Hematopoietic multipotent progenitor cell treated with erythropoietin and hydrocortisone succinate and interleukin-3 and kit ligand, for 4 days (in vitro differentiated cells): ENCODE measurements around the gene EFNA1.
"Not testable (repeated sequence)": the region's sequence is repeated elsewhere in the genome, so short reads cannot be mapped to it uniquely, and the experiment has no call there.

Source experiments
- DNase-seq: peaks from one replicate; pipeline ENCODE4 v3.0.0-alpha.2; 2015

The EFNA1 gene

DNA sequence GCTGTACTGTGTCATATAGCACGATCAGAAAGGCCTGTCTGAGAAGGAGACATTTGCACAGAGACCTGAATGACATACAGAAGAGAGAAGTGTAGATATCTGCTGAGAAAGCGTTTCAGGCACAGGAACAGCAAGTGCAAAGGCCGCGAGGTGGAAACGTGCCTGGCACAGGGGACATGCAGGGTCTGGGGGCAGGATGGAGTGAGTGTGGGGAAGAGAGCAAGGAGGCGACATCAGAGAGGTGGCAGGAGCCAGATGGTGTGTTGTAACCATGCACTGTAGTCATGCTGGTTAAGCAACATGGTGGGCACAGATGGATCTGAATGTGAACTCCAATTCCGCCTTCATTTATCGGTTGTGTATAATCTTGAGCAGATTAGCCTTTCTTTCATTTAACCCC lies 32.5 kb downstream of the EFNA1 start:
- DNase-seq, result peak; percentile 21

DNA sequence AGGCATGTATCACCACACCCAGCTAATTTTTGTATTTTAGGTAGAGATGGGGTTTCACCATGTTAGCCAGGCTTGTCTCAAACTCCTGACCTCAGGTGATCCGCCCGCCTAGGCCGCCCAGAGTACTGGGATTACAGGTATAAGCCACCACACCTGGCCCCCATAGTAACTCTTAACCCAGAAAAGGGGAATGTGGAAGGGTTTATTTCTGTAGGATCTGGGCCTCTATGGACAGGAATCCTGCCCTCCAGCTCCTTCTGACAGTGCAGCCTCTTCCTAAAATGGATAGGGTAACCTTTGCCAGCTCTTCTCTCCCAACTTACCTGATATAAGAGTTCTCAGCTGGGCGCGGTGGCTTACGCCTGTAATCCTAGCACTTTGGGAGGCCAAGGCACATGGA lies 35.0 kb downstream of the EFNA1 start:
- not testable (repeated sequence) for DNase-seq

DNA sequence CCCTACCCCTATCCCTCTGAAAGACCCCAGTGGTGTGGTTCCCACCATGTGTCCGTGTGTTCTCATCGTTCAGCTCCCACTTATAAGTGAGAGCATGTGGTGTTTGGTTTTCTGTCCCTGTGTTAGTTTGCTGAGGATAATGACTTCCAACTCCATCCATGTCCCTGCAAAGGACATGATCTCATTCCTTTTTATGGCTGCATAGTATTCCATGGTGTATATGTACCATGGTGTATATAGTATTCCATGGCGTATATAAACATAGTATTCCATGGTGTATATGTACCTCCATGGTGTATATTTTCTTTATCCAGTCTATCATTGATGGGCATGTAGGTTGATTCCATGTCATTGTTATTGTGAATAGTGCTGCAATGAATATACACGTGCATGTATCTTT lies 36.1 kb downstream of the EFNA1 start:
- DNase-seq, result not testable (repeated sequence)

DNA sequence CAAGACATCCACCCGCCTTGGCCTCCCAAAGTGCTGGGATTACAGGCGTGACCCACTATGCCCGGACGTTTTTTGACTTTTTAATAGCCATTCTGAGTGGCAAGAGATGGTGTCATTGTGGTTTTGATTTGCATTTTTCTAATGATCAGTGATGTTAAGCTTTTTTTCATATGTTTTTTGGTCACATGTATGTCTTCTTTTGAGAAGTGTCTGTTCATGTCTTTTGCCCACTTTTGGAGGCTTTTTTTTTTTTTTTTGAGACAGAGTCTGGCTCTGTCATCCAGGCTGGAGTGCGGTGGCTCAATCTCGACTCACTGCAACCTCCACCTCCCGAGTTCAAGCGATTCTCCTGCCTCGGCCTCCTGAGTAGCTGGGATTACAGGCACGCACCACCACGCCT lies 36.9 kb downstream of the EFNA1 start:
- not testable (repeated sequence) for DNase-seq

DNA sequence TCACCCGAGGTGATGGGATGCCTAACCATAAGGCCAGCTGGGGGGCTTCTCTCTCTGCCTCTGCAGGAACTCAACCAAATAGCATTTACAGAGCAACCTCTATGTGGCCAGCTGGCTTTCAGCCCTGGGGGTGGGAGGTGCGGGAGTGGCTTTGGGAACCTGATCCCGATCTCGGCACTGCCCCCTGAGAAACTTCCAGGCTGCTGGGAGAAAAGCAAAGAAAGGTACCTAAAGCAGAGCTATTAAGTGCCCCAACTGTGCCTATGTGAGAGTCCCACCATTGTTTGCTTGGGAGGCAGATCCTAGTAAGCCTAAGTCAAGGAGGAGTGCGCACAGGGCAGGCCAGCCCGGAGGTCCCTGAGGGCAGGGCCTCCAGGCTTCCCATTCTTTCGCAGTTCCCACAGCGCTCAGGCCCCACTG lies 38.4 kb downstream of the EFNA1 start:
- DNase-seq, result no peak

DNA sequence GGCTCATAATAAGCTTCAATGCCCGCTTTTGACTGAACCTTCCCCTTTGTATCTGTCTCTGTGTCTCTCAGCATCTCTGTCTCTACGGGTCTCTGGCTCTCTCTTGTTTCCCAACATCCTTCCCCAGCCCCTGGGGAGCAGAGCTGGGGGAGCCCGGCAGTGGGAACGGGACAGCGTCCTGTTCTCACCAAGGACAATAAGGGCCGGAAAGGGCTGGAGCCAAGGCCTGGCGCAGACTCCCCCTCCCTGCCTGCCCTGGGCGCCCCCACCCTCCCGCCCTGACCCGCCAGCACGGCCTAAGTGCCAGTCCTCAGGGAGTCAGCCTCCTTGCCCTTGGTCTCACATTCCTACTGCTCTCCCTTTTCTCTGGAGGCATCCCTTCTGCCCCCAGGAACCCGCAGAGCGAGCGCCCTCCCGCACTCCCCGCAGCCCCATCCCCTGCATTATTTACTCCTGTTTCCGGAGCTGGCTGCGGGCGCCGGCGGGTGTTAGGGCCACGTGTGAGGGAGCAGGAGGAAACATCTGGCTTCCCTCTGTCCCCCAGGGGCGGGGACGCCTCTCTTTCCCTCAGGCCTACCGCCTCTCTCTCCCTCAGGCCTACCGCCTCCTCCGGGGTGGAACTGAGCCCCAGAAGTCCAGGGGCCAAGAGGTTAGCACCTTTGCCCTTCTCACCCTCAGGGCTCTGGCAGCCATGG lies 38.9 kb downstream of the EFNA1 start:
- DNase-seq, result peak; percentile 87

DNA sequence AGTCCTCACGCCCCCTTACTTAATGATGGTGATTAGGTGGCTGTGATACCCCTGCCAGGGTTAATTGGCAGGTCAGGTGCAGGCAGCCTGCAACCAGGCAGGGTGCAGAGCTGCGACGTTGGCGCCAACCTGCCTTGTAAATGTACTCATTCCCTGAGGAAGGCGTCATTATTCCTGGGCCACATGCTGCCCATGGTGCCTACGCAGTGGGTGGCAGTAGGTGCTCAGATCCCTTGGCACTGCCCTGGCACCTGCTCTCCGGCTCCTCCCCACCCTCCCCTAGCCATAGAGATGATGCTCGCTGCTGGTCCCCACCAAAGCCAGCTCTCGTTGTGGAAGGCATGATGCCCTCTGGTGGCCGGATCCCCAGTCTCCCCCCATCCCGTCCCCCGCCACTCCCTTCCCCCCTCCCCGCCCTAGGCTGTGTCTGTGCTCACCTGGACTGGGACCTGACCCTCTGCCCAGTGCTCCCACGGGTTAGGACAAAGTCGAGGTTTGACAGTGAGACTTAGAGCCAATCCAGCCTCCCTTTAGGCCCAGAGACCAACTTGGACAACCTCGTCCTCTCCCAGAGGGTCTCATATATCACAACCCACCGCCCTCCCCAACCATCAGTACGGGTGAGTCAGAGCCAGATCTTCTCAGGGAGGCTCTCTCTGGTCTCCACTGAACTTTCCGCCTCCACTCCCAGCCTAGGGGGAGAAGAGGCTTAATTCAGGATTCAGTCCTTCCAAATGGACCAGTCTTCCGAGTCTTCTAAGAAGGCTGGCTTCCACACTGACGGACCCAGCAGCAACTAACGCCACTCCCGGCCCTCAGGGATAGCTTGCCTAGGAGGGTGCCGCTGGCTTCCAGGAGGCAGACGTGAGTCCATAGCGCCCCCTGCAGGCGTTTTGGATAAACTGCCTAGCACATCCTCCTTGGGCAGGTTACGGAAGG lies 39.8 kb downstream of the EFNA1 start:
- peak; percentile 96 for DNase-seq

DNA sequence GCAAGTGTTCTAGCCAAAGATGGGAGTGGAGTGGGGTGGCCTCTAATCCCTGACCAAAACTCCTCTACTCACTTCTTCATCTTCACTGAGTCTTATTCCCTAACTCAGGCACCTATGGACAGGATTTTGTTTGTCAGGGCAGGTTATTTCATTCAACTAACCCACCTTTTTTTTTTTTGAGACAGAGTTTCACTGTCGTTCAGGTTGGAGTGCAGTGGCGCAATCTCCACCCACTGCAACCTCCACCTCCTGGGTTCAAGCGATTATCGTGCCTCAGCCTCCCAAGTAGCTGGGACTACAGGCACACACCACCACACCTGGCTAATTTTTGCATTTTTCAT lies 40.4 kb downstream of the EFNA1 start:
- DNase-seq, result not testable (repeated sequence)

DNA sequence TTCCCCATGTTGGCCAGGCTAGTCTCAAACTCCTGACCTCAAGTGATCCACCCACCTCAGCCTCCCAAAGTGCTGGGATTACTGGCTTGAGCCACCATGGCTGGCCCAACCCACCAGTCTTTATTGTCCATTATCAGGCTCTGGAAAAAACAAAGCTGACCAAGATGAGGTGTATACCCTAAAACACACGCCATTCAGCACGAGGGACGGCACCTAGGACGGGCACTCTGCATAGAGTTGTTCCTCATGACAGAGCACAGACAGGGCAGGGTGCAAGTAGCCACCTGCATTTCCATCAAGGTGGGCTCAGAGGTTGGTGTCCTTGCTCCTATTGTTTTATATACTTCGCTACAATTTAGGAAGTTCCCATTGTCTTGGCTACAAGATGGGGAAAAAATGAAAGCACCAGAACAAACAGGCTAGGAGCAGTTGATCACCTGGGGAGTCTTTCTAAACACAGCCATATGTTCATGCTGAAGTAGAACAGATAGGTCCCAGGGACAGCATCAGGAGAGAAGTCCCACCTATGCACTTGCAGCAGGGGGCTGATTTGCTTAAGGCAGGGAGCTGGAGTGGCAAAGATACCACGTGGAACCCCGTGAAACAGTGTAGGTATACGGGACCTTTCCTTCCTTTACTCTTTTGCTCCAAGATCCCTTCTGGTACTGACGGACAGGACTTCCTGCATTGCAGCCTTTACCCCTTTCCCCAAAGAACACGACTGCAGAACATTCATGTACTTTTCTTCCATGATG lies 41.0 kb downstream of the EFNA1 start:
- DNase-seq, result no peak

DNA sequence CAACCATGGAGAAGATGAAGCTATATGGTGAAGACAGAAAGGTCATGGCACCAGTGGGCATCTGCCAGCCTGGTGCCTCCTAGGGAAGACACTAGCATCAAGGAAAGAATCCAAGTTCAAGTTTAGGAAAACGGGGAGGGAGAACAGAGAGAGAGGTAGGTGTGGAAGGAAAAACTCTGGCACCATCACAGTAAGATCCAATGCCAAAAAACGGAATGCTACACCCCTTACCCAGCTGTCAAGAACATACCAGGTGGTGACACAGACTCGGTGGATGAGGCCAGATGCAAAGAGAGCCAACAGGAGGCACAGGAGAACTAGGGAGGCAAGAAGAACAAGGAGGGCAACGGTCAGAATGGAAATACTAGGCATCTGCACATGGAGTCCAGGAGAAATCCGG lies 41.9 kb downstream of the EFNA1 start:
- DNase-seq, result no peak

DNA sequence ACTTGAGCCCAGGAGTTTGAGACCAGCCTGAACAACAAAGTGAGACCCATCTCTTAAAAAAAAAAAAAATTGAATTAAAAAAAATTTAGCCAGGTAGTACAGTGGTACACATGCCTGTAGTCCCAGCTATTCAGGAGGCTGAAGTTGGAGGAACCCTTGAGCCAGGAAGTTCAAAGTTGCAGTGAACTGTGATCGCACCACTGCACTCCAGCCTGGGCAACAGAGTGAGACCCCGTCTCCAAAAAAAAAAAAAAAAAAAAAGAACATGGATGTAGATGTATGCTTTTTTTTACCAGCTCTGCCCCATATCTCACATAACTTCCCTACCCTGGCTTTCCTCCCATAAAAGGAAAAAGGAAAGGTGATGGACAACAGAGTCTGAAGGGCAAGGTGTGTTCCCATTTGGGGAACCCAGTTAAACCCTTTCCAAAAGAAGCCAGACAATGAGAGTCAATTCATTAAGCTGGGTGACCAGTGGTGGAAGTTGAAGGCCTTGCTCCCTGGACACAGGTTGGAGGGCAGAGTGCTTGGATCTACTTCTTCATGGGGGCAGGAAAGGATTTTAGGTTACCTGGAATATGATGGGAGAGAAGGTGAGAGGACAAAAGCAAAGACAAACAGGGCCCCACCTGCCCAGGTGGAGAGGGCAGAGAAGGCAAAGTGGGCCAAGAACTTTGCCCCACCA lies 42.6 kb downstream of the EFNA1 start:
- no peak for DNase-seq

DNA sequence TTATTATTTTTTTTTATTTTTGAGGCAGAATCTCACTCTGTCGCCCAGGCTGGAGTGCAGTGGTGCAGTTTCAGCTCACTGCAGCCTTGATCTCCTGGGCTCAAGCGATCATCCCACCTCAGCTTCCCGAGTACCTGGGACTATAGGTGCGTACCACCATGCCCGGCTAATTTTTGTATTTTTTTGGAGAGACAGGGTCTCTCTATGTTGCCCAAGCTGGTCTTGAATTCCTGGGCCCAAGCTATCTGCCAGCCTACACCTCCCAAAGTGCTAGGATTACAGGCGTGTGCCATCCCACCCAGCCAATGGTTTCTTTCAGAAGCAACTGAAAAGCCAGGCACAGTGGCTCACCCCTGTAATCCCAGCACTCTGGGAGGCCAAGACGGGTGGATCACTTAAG lies 43.1 kb downstream of the EFNA1 start:
- no peak for DNase-seq

DNA sequence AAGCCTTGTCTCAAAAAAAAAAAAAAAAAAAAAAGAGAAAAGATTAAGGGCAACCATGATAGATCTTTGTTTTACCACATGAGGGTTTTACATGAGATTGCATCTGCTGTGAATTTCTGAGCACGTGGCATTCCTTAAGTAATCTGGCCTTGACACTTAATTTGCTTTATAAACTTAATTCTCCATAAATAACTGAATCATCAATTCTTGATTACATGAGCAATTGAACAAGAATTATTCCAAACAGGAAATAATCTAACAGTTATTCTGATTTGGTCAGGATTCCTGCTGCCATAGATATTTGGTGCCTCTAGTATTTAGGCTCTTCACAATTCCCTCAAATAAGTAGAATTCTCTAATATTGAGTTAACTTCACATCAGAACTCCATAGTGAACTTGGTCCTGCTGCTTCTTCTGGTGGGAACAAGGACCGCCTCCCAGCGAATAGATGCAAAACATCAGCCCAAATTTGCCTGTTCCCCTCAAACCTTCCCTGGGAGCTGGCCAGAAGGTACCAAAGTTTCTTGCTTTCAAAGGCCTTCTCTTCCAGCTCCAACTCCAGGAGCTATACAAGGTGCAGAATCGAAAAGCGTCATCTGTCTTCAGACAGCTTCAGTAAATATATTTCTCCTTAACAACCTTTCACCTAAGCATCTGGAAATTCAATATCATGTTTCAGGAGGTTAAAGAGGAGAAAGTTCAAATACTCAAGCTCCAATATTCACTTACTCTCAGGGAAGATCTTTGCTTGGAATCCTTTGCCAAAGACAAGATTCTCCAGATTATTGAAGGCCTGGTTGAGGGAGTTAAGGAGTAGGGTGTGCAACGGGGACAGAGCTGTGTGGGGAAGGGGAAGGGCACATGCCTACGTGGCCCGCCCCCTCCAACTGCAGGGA lies 44.4 kb downstream of the EFNA1 start:
- DNase-seq, result no peak

DNA sequence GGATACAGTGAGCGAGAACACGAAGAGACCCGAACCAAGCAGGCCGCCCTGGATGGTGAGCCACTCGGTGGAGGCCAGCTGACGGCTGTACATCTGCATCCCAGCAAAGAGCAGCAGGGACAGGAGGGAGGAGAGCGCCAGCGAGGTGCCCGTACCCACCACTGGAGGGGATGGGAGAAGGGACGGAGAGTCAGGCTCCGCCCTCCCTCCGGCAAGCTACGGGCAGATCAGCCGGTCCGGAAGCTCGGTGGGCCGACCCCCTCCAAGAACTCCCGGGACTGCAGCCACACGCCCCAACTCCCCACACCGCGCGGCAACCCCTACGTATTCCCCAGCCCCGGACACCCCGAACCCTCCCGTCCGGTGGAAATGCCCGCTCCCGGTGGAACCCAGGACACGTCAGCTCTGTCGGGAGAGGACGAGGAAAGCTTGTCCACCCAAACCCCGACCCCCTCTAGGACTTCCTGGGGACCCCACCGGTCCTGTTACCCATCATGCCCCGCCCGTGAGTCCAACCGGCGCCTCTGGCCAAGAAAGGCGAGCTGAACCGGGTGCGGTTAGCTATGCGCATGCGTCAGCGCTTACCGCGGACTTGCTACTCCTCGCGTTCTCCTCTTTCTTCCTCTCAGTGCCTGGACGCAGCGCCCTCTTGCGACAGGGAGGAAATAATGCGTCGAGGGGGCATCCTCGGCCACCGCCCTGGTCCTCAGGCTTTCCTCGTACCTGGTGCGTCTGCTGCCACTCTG lies 45.2 kb downstream of the EFNA1 start, which contains the start of gene KRTCAP2:
KRTCAP2 (minus strand) TSS at position 573 of the 746 bp plus-strand sequence; CDS start at position 493, 80 bp downstream.
- peak; percentile 99 for DNase-seq

DNA sequence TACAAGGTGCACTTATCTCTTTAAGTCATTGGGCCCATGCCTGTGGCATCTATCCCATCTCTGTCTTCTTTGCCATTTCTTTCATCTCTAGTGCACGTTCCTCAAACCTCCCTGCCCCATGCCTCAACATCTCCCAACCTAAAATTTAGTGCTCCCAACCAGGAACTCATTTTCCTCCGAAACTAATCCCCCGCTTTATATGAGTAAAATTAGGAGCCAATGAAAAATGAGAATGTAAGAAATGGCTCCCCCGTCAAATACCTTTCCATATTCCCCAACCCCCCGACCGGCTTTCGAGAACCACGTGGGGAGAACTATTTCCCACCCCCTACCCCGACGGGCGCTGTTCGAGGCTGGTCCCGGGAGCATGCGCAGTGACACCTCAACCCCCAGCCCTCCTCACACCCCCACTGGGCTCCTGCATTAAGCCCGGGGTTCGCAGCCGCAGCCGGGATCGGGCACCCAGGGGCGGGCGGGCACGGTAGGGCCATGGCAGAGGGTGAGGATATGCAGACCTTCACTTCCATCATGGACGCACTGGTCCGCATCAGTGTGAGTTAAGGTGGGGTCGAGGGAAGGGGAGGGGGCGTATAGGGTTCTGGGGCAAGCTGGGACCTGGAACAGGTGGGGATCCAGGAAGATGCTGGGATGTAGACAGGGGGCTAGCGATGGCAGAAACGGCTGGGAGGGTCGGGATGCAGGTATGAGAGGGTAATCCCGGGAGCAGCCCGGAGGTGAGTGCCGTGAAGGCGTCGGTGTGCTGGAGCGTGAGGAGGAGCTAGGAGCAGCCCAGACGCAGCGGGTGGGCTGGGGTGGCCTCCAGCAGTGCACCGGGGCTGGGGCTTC lies 46.0 kb downstream of the EFNA1 start, which contains the start of gene TRIM46:
TRIM46 (plus strand) TSS at position 372 of the 846 bp plus-strand sequence; CDS start at position 490, 118 bp downstream.
- peak; percentile 81 for DNase-seq

DNA sequence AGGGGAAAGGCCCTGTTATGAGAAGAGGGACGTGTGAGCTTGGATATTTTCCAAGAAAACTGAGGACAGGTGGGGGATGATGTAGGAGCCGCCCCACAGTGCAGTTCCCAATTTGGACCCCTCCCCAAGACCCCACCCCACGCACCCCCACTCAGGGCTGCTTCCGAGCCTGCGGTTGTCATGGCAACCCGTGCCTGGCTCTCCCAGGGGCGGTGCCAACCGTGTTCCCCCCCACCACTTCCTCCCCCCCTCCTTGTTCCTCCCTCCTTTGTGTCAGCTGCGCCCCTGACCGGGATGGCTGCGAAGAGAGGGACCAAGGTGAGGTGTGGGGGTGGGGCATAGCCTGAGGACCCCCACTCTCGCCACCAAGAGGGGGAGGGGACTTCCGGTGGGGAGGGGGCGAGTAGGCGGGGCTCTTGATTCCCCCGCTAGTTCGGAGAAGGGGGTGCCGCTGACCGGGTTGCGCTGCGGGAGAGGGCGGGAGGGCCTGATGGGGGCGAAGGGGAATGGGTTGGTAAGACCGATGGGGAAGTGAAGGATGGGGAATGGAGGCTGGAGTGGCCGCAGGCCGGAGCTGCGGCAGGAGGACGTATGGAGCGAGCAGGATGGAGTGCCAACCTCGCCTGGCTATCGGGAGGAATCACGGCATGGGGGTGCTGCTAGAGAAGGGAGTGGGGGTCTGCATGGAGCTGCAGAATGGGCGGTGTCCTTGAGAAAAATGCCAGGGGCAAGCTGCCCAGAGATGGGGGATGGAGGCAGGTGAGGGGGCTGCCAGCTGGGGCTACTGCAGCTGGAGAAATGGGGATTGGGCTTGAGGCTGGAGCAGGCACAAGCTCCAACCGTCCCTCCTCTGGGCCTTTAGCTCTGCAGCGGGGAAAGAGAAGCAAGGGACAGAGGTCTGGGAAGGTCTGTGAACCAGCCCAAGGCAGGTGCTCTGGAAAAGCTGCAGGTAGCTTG lies 46.9 kb downstream of the EFNA1 start:
- DNase-seq, result peak; percentile 73

DNA sequence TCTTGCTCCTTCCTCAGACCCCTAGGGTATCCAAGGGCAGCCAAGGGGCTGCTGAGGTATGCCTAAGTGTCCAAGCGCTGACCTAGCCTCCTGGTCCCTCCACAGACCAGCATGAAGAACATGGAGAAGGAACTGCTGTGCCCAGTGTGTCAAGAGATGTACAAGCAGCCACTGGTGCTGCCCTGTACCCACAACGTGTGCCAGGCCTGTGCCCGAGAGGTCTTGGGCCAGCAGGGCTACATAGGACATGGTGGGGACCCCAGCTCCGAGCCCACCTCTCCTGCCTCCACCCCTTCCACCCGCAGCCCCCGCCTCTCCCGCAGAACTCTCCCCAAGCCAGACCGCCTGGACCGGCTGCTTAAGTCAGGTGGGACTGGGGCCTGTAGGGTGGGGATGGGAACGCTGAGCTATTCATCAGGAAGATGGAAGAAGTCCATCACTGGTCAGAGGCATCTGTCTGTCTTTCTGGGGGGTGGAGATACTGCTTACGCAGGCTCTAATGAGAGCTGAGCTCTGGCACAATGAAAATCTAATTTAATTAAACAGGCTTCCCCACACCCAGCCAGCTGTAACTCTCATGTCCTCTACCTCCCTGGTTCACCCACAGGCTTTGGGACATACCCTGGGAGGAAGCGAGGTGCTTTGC lies 47.7 kb downstream of the EFNA1 start:
- DNase-seq, result no peak

DNA sequence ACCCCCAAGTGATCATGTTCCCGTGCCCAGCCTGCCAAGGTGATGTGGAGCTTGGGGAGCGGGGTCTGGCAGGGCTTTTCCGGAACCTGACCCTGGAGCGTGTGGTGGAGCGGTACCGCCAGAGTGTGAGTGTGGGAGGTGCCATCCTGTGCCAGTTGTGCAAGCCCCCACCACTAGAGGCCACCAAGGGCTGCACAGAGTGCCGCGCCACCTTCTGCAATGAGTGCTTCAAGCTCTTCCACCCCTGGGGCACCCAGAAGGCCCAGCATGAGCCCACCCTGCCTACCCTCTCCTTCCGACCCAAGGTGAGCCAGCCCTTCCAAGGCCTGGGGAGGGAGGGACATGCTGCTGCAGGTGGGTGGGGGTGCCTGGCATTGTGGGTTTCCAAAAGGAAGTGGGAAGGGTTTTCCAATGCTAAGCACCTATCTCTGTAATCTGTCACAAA lies 48.3 kb downstream of the EFNA1 start:
- DNase-seq, result peak; percentile 80
